Measurements from ENCODE around the gene PTPRN2.

PTPRN2 gene

DNA sequence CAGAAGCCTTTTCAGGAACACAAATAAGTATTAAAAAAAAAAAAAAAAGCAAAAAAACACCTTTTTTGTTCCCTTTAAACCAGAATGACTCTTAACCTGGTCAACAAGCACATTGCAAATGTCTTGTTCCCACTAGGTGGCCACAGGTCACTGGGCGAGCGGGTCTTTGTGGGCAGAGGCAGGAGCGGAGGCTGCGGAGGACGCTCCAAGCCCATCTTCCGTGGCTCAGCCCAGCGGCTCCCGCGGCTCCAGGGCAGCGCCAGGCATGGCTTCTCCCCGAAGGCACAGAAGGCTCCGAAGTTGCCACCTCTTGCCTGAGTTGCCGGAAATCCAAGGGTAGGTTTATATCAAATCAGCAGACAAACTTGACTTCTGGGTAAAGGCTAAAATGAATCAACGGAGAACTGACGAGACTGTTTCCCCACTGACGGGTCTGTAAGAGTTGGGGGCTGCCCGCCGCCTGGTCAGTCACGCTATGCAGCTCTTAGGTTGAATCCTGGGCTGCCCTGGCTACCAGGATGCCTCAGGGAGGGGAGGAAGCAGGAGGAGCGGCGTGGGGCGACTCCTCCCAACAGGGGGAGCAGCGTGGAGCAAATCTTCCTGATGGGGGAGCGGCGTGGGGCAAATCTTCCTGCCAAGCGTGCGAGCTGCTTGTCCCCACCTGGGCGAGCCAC lies 144.5 kb downstream of the PTPRN2 start:
- H3K27ac ChIP-seq, result no peak overlapping the region
- TF ChIP-seq, protein P1, sequence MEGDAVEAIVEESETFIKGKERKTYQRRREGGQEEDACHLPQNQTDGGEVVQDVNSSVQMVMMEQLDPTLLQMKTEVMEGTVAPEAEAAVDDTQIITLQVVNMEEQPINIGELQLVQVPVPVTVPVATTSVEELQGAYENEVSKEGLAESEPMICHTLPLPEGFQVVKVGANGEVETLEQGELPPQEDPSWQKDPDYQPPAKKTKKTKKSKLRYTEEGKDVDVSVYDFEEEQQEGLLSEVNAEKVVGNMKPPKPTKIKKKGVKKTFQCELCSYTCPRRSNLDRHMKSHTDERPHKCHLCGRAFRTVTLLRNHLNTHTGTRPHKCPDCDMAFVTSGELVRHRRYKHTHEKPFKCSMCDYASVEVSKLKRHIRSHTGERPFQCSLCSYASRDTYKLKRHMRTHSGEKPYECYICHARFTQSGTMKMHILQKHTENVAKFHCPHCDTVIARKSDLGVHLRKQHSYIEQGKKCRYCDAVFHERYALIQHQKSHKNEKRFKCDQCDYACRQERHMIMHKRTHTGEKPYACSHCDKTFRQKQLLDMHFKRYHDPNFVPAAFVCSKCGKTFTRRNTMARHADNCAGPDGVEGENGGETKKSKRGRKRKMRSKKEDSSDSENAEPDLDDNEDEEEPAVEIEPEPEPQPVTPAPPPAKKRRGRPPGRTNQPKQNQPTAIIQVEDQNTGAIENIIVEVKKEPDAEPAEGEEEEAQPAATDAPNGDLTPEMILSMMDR (IDR thresholded peaks at IDR 0.05), result no peak
- TF ChIP-seq ZFX (IDR thresholded peaks at IDR 0.05; ENCODE audit: borderline replicate concordance), result no peak

DNA sequence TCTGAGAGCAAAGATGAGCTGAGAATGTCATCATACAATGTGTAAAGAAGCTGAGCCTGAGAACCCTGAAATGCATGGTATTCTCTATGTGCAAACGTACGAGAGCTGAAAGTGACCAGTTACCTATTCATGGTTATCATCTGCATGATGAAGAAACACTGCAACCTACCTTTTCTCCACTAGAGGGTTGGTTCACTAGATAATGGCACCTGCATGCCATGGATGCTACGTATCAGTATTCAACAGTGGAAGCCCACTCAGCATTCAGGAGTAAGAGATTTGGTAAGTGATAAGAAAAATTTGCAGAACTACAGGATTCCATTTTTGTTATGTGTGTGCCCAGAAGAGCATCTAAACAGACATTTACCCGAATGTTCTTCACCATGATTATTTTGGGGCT lies 145.4 kb downstream of the PTPRN2 start:
- TF ChIP-seq, protein P1 (IDR thresholded peaks at IDR 0.05), result peak; percentile 56
- TF ChIP-seq ZFX (IDR thresholded peaks at IDR 0.05; ENCODE audit: borderline replicate concordance), result no peak
- H3K27ac ChIP-seq, result no peak overlapping the region

DNA sequence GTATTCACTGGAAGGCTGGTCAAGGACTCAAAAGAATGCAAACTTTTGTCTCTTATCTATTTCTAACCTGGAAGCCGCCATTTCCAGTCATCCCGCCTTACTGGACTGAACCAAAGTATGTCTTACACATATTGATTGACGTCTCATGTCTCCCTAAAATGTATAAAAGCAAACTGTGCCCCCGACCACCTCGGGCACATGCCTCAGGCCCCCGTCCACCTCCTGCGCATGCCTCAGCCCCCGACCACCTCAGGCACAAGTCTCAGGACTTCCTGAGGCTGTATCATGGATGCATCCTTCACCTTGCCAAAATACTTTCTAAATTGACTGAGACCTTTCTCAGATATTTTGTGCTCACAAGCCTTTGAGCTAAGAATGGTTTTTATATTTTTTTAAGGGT lies 148.6 kb downstream of the PTPRN2 start:
- no peak overlapping the region for H3K27ac ChIP-seq
- no peak for TF ChIP-seq ZFX (IDR thresholded peaks at IDR 0.05; ENCODE audit: borderline replicate concordance)
- TF ChIP-seq, protein P1 (IDR thresholded peaks at IDR 0.05), result no peak

DNA sequence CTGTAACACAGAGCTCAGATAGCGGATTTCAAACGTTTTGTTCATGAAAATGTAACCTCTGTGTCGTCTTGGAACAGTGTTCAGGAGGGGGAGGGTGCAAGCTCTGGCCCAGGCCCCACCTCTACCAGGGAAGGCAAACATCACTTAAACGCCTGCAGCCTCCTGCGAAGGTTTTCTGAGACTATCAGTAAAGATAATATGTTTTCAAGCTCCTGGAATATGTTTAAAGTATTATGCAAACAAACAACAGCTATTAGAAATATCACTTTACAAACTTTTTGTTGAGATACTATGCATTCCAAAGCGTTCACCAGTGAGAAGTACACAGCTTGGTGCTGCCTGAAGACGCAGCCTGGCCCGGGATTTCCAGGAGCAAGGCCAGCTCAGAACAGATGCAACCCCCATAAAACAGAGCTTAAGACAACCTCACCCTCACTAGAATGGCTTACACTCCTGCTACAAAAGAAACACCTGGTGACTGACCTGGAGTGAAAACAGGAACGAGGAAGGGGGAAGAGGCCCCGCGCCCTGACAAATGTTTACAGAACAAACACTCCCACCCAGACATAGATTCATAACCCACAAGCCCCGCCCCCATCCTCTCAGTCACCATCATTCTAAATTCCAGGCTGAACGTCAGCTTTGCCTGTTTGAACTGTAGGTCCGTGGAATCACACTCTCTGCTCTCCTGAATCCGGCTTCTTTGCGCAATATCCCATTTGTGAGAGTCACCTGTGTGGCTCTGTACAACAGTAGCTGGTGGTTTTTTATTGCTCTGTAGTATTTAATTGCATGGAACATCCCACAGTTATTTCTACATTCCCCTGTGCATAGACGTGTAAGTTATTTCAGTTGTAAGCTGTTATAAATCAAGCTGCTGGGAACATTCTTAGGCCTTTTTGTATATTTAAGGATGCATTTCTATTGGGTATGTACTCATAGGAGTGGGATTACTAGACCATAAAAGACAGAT lies 155.0 kb downstream of the PTPRN2 start:
- peak overlapping the region; percentile 6; the same call in 1 of the 2 replicates for H3K27ac ChIP-seq
- TF ChIP-seq ZFX (IDR thresholded peaks at IDR 0.05; ENCODE audit: borderline replicate concordance), result no peak
- TF ChIP-seq, protein P1 (IDR thresholded peaks at IDR 0.05), result no peak

DNA sequence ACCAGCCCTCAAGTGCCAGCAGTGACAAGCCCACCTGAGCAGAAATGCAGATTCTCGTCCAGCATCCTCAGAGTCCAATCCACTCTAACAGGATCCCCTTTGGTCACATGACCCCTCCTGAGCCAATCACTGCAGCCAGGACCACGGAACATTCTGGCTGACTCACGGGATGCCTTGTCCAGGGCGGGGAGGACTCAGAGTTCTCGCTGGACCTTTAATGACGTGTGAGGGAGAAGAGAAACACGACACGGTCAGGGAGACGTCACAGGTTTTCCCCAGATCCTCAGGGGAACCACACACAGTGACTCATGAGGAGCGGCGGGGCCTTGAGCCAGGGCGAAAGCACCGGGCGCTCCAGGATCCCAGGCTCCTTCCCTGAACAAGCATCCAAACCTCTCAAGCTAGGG lies 155.7 kb downstream of the PTPRN2 start:
- H3K27ac ChIP-seq, result peak overlapping the region; percentile 6; the same call in 1 of the 2 replicates
- TF ChIP-seq, protein P1 (IDR thresholded peaks at IDR 0.05), result no peak
- TF ChIP-seq ZFX (IDR thresholded peaks at IDR 0.05; ENCODE audit: borderline replicate concordance), result no peak

DNA sequence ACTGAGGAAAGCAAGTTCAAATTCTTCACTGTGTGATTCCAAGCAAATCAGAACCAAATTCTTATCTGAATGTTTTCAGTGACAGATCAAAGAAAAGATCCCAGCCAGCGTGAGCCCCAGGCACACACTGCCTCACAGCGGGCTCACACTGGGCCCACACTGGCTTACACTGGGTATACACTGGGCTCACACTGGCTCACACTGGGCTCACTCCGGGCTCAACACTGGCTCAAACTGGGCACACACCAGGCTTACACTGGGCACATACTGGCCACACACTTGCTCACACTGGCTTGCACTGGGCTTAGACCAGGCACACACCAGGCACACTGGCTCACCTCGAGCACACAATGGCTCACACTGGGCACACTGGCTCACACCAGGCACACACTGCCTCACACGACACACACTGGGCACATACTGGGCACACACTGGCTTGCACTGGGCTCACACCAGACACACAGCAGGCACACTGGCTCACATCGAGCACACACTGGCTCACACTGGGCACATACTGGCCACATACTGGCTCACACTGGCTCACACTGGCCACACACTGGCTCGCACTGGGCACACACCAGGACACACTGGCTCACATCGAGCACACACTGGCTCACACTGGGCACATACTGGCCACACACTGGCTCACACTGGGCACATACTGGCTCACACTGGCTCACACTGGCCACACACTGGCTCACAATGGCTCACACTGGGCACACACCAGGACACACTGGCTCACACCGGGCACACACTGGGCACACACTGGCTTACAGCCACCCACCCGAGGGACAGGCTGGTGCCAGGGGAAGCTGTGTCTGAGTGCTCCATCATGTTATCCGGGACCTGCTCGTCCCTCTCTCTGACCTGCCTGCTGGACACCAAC lies 156.3 kb downstream of the PTPRN2 start:
- H3K27ac ChIP-seq, result no peak overlapping the region
- no peak for TF ChIP-seq ZFX (IDR thresholded peaks at IDR 0.05; ENCODE audit: borderline replicate concordance)
- TF ChIP-seq, protein P1 (IDR thresholded peaks at IDR 0.05), result no peak
